HepG2 (cell line): ENCODE data around the gene CA11. TPM values are rescaled to one million over a fixed set of nuclear protein-coding genes. Genes with fewer than 3 reads are reported as not detected.

Experiments used
- GFI1 ChIP-seq: sonication (generic); formaldehyde crosslinking; IDR thresholded peaks from 2 replicates; pipeline ENCODE4 v1.5.0; 2020; ENCODE audit warnings: missing genetic modification reagents, mild to moderate bottlenecking, borderline replicate concordance
- HNF4G ChIP-seq, 2 experiments: sonication (generic) in 1 of 2; formaldehyde crosslinking in 1 of 2; IDR thresholded peaks; 2 replicates each; pipeline versions ENCODE4 v1.4.0 to v1.6.1; 2011 to 2020; ENCODE audit warnings: borderline replicate concordance in 2 of 2, low read depth in 2 of 2, mild to moderate bottlenecking in 2 of 2, low read length in 1 of 2, missing genetic modification reagents in 1 of 2, moderate library complexity in 1 of 2
- MTA1 ChIP-seq: sonication (generic); formaldehyde crosslinking; IDR thresholded peaks from 2 replicates; pipeline ENCODE4 v1.4.0; 2020; ENCODE audit warnings: missing genetic modification reagents, mild to moderate bottlenecking, borderline replicate concordance
- NCOR1 ChIP-seq: fragments of 200-600 bp; sonication (generic); IDR thresholded peaks from 2 replicates; pipeline ENCODE4 v1.7.0; 2017; ENCODE audit warnings: antibody characterized with exemption, low read length, borderline replicate concordance
- NR2C2 ChIP-seq: sonication (generic); formaldehyde crosslinking; IDR thresholded peaks from 2 replicates; pipeline ENCODE4 v1.4.0; 2020; ENCODE audit warnings: missing genetic modification reagents, mild to moderate bottlenecking, moderate library complexity, borderline replicate concordance
- NR2F6 ChIP-seq, 2 experiments: IDR thresholded peaks; 2 replicates each; pipeline ENCODE4 v1.6.1; 2016; ENCODE audit warnings: antibody characterized with exemption in 1 of 2, mild to moderate bottlenecking in 1 of 2
- RFXANK ChIP-seq: IDR thresholded peaks from 2 replicates; pipeline ENCODE4 v1.6.1; 2016
- TAF15 ChIP-seq: fragments of 200-400 bp; formaldehyde crosslinking; IDR thresholded peaks from one replicate; pipeline ENCODE4 v1.6.1; 2018; ENCODE audit warnings: mild to moderate bottlenecking, low read depth, low read length; ENCODE audit not compliant: poor library complexity, severe bottlenecking
- ZFP1 ChIP-seq: IDR thresholded peaks from 2 replicates; pipeline ENCODE4 v1.6.1; 2016
- ZIK1 ChIP-seq: sonication (generic); formaldehyde crosslinking; IDR thresholded peaks from 2 replicates; pipeline ENCODE4 v1.5.0; 2020; ENCODE audit warnings: mild to moderate bottlenecking, low read depth, missing genetic modification reagents, borderline replicate concordance
- ZNF251 ChIP-seq: sonication (generic); formaldehyde crosslinking; IDR thresholded peaks from 2 replicates; pipeline ENCODE4 v1.9.0; 2021; ENCODE audit warnings: mild to moderate bottlenecking, missing genetic modification reagents
- ZNF607 ChIP-seq: sonication (generic); formaldehyde crosslinking; IDR thresholded peaks from 2 replicates; pipeline ENCODE4 v1.5.1; 2020; ENCODE audit warnings: missing genetic modification reagents, mild to moderate bottlenecking, borderline replicate concordance
- ZNF788 ChIP-seq: sonication (generic); formaldehyde crosslinking; IDR thresholded peaks from 2 replicates; pipeline ENCODE4 v1.5.0; 2020; ENCODE audit warnings: mild to moderate bottlenecking, missing genetic modification reagents, borderline replicate concordance
- polyA plus RNA-seq, 8 experiments: library from polyadenylated mRNA; depleted of rRNA in 3 of 8; stranded (reverse) in 7 of 8; unstranded in 1 of 8; fragments of >200 nt; fragmentation: Illumina TruSeq in 4 of 8; extraction: Trizol in 4 of 8; gene quantifications; 2 replicates each; pipeline versions ENCODE4 v1.2.1 to v1.2.3, GENCODE V29; 2011 to 2016; ENCODE audit warnings: low read depth in 4 of 8, missing spikeins in 1 of 8, mixed read lengths in 1 of 8; ENCODE audit not compliant: insufficient read depth in 1 of 8
- total RNA-seq, 5 experiments: library from RNA; depleted of rRNA; stranded (reverse); fragments of >200 nt; fragmentation: Illumina TruSeq; extraction: Trizol; gene quantifications; 2 replicates each; pipeline ENCODE4 v1.2.3, GENCODE V29; 2016; ENCODE audit warnings: low read depth in 1 of 5
- TF ChIP-seq, protein P1 (sequence below): sonication (generic); formaldehyde crosslinking; IDR thresholded peaks from 2 replicates; pipeline ENCODE4 v1.5.0; 2020; ENCODE audit warnings: mild to moderate bottlenecking, missing genetic modification reagents

CA11 gene
- total and polyA plus RNA-seq, 2 of the 13 experiments (the other 11 are each of a cell fraction or from before 2014, with no cell fraction given) = 0.41 to 0.58 TPM

DNA sequence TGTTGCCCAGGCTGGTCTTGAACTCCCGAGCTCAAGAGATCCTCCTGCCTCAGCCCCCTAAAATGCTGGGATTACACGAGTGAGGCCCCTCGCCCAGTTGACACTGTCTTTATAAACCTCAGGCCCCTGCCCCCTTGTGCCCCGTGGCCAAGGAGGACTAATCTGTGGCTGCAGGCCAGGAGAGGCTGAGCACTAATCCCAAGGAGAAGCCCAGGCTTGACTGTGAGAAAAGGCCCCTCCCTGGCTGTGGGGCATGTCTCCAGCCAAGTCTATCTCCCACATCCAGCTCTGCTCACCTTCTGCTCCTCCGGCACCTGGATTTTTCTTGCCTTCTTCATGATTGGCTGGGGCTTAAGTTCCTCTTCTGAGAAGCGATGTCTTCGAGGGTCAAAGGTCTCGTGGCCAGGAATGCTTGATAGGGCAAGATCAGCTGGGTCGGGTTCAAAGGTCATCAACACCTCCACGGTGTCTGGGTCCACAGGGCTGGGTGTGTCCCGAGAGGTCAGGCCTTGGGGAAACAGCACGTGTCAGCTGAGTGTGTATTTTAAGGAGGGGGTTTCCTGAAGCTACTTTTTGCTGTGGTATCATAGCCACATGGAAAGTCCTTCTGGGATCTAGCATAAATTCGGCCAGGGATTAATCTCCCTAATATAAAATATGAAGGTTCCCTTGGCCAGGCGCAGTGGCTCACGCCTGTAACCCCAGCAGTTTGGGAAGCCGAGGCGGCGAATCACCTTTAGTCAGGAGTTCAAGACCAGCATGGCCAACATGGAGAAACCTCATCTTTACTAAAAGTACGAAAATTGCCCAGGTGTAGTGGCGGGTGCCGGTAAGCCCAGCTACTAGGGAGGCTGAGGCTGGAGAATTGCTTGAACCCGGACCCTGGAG lies 12.6 kb downstream of the CA11 start (continued):
- TF ChIP-seq ZNF788 = peak; percentile 40; the same call in 1 of the 2 replicates
- TF ChIP-seq ZNF251 (CRISPR knock-in tag) = no peak
- TF ChIP-seq ZFP1 (CRISPR knock-in tag) = no peak
- no peak for TF ChIP-seq ZIK1 (CRISPR knock-in tag)
- peak; percentile 77 for TF ChIP-seq HNF4G (IDR thresholded peaks at IDR 0.05; ENCODE audit: borderline replicate concordance, low read depth, low read length)
- no peak for TF ChIP-seq HNF4G (CRISPR knock-in tag; IDR thresholded peaks at IDR 0.05; ENCODE audit: borderline replicate concordance, low read depth)
- TF ChIP-seq TAF15 = no peak
- TF ChIP-seq ZNF607 = 0 out of 2 replicates have a peak, but pooled peaks have one; percentile 38
- 0 out of 2 replicates have a peak, but pooled peaks have one; percentile 36 for TF ChIP-seq MTA1
- no peak for TF ChIP-seq GFI1 (CRISPR knock-in tag)
- TF ChIP-seq NCOR1 = peak; percentile 47; the same call in 1 of the 2 replicates
- TF ChIP-seq, protein P1, sequence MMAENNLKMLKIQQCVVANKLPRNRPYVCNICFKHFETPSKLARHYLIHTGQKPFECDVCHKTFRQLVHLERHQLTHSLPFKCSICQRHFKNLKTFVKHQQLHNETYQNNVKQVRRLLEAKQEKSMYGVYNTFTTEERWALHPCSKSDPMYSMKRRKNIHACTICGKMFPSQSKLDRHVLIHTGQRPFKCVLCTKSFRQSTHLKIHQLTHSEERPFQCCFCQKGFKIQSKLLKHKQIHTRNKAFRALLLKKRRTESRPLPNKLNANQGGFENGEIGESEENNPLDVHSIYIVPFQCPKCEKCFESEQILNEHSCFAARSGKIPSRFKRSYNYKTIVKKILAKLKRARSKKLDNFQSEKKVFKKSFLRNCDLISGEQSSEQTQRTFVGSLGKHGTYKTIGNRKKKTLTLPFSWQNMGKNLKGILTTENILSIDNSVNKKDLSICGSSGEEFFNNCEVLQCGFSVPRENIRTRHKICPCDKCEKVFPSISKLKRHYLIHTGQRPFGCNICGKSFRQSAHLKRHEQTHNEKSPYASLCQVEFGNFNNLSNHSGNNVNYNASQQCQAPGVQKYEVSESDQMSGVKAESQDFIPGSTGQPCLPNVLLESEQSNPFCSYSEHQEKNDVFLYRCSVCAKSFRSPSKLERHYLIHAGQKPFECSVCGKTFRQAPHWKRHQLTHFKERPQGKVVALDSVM (CRISPR knock-in tag) = peak; percentile 61; the same call in 1 of the 2 replicates
- peak; percentile 85 for TF ChIP-seq NR2F6 (IDR thresholded peaks at IDR 0.05)
- peak; percentile 77 for TF ChIP-seq NR2F6 (CRISPR knock-in tag; IDR thresholded peaks at IDR 0.05)
- peak; percentile 77 for TF ChIP-seq NR2C2 (CRISPR knock-in tag)
- TF ChIP-seq RFXANK (CRISPR knock-in tag) = no peak
